ENCODE measurements around the gene JUNB. TPM values are rescaled to one million over a fixed set of nuclear protein-coding genes. Genes with fewer than 3 reads are reported as not detected.

JUNB gene
- total and polyA plus RNA-seq, 2 of the 13 experiments (the other 11 are each of a cell fraction or from before 2014, with no cell fraction given) = 7.7 to 8.2 TPM

GRCh38 chr19:12778017-12778904, 13.0 kb upstream of the JUNB start (continued):
- 0 out of 2 replicates have a peak, but pooled peaks have one; percentile 42 for TF ChIP-seq ZNF543 (CRISPR knock-in tag; IDR thresholded peaks at IDR 0.05)
- no peak for TF ChIP-seq ZNF44 (CRISPR knock-in tag; IDR thresholded peaks at IDR 0.05)
- TF ChIP-seq ZNF101 (CRISPR knock-in tag; IDR thresholded peaks at IDR 0.05; ENCODE audit: borderline replicate concordance, low read depth) = no peak
- no peak for TF ChIP-seq HOXA5 (CRISPR knock-in tag; IDR thresholded peaks at IDR 0.05)
- no peak for TF ChIP-seq ZBTB46 (CRISPR knock-in tag; IDR thresholded peaks at IDR 0.05; ENCODE audit: borderline replicate concordance)
- no peak; the same call in 1 of the 2 replicates for TF ChIP-seq ZNF768 (CRISPR knock-in tag; IDR thresholded peaks at IDR 0.05)
- TF ChIP-seq, protein P1, sequence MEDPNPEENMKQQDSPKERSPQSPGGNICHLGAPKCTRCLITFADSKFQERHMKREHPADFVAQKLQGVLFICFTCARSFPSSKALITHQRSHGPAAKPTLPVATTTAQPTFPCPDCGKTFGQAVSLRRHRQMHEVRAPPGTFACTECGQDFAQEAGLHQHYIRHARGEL (CRISPR knock-in tag; IDR thresholded peaks at IDR 0.05) = no peak
- TF ChIP-seq, protein P2, sequence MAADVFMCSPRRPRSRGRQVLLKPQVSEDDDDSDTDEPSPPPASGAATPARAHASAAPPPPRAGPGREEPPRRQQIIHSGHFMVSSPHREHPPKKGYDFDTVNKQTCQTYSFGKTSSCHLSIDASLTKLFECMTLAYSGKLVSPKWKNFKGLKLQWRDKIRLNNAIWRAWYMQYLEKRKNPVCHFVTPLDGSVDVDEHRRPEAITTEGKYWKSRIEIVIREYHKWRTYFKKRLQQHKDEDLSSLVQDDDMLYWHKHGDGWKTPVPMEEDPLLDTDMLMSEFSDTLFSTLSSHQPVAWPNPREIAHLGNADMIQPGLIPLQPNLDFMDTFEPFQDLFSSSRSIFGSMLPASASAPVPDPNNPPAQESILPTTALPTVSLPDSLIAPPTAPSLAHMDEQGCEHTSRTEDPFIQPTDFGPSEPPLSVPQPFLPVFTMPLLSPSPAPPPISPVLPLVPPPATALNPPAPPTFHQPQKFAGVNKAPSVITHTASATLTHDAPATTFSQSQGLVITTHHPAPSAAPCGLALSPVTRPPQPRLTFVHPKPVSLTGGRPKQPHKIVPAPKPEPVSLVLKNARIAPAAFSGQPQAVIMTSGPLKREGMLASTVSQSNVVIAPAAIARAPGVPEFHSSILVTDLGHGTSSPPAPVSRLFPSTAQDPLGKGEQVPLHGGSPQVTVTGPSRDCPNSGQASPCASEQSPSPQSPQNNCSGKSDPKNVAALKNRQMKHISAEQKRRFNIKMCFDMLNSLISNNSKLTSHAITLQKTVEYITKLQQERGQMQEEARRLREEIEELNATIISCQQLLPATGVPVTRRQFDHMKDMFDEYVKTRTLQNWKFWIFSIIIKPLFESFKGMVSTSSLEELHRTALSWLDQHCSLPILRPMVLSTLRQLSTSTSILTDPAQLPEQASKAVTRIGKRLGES (CRISPR knock-in tag; IDR thresholded peaks at IDR 0.05; ENCODE audit: borderline replicate concordance) = no peak
- TF ChIP-seq, protein P3, sequence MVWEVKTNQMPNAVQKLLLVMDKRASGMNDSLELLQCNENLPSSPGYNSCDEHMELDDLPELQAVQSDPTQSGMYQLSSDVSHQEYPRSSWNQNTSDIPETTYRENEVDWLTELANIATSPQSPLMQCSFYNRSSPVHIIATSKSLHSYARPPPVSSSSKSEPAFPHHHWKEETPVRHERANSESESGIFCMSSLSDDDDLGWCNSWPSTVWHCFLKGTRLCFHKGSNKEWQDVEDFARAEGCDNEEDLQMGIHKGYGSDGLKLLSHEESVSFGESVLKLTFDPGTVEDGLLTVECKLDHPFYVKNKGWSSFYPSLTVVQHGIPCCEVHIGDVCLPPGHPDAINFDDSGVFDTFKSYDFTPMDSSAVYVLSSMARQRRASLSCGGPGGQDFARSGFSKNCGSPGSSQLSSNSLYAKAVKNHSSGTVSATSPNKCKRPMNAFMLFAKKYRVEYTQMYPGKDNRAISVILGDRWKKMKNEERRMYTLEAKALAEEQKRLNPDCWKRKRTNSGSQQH (CRISPR knock-in tag; IDR thresholded peaks at IDR 0.05; ENCODE audit: low read depth) = no peak
- TF ChIP-seq, protein P4, sequence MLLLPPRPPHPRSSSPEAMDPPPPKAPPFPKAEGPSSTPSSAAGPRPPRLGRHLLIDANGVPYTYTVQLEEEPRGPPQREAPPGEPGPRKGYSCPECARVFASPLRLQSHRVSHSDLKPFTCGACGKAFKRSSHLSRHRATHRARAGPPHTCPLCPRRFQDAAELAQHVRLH (CRISPR knock-in tag; IDR thresholded peaks at IDR 0.05; ENCODE audit: borderline replicate concordance, low read depth) = no peak
- no peak for TF ChIP-seq ZNF326 (CRISPR knock-in tag; IDR thresholded peaks at IDR 0.05; ENCODE audit: borderline replicate concordance)
- no peak for TF ChIP-seq SPEN (CRISPR knock-in tag; IDR thresholded peaks at IDR 0.05; ENCODE audit: low read depth)
- TF ChIP-seq AFF4 (CRISPR knock-in tag; IDR thresholded peaks at IDR 0.05) = no peak
- no peak for TF ChIP-seq RBM22 (optimal IDR thresholded peaks at IDR 0.05; ENCODE audit: low read length)
- no peak for TF ChIP-seq FOXP1 (IDR thresholded peaks at IDR 0.05)
- no peak for TF ChIP-seq FOXP1 (CRISPR knock-in tag; IDR thresholded peaks at IDR 0.05)
- no peak for TF ChIP-seq SRSF1 (optimal IDR thresholded peaks at IDR 0.05; ENCODE audit: low read depth, low read length)

Measured in HepG2 (cell line).